HepG2 (cell line): ENCODE data around the gene CORO1A. TPM values are rescaled to one million over a fixed set of nuclear protein-coding genes. Genes with fewer than 3 reads are reported as not detected.

Experiments used
- CEBPB ChIP-seq: IDR thresholded peaks from 2 replicates; pipeline ENCODE4 v1.6.1; 2011; ENCODE audit warnings: low read depth, low read length, improper control_type of control experiment, borderline replicate concordance
- HNF4A ChIP-seq: sonication (generic); formaldehyde crosslinking; IDR thresholded peaks from 2 replicates; pipeline ENCODE4 v1.4.0; 2020; ENCODE audit warnings: missing genetic modification reagents
- KAT7 ChIP-seq: IDR thresholded peaks from 2 replicates; pipeline ENCODE4 v1.6.1; 2018; ENCODE audit warnings: borderline replicate concordance, missing compliant biosample characterization
- PAXIP1 ChIP-seq: sonication (generic); formaldehyde crosslinking; conservative IDR thresholded peaks from 2 replicates; pipeline ENCODE4 v1.4.0; 2020; ENCODE audit warnings: mild to moderate bottlenecking, missing genetic modification reagents, moderate library complexity
- PCBP1 ChIP-seq: fragments of 200-400 bp; formaldehyde crosslinking; IDR thresholded peaks from 2 replicates; pipeline ENCODE4 v1.6.1; 2017; ENCODE audit warnings: mild to moderate bottlenecking, low read depth, low read length, borderline replicate concordance
- ZBTB10 ChIP-seq: sonication (generic); formaldehyde crosslinking; IDR thresholded peaks from 2 replicates; pipeline ENCODE4 v1.4.0; 2020; ENCODE audit warnings: missing genetic modification reagents, borderline replicate concordance
- ZNF329 ChIP-seq: sonication (generic); formaldehyde crosslinking; IDR thresholded peaks from 2 replicates; pipeline ENCODE4 v1.9.0; 2021; ENCODE audit warnings: low read depth, mild to moderate bottlenecking, missing genetic modification reagents
- polyA plus RNA-seq, 8 experiments: library from polyadenylated mRNA; depleted of rRNA in 3 of 8; stranded (reverse) in 7 of 8; unstranded in 1 of 8; fragments of >200 nt; fragmentation: Illumina TruSeq in 4 of 8; extraction: Trizol in 4 of 8; gene quantifications; 2 replicates each; pipeline versions ENCODE4 v1.2.1 to v1.2.3, GENCODE V29; 2011 to 2016; ENCODE audit warnings: low read depth in 4 of 8, missing spikeins in 1 of 8, mixed read lengths in 1 of 8; ENCODE audit not compliant: insufficient read depth in 1 of 8
- total RNA-seq, 5 experiments: library from RNA; depleted of rRNA; stranded (reverse); fragments of >200 nt; fragmentation: Illumina TruSeq; extraction: Trizol; gene quantifications; 2 replicates each; pipeline ENCODE4 v1.2.3, GENCODE V29; 2016; ENCODE audit warnings: low read depth in 1 of 5

CORO1A gene
- total and polyA plus RNA-seq, 2 of the 13 experiments (the other 11 are each of a cell fraction or from before 2014, with no cell fraction given): 6.5 to 12.9 TPM

GRCh38 chr16:30141750-30142149 lies 41.7 kb upstream of the CORO1A start (continued):
- peak; percentile 55; the same call in 1 of the 2 replicates for TF ChIP-seq PAXIP1 (CRISPR knock-in tag)
- no peak for TF ChIP-seq ZBTB10
- no peak for TF ChIP-seq PCBP1
- 0 out of 2 replicates have a peak, but pooled peaks have one; percentile 9 for TF ChIP-seq KAT7 (CRISPR knock-in tag)
- TF ChIP-seq HNF4A (CRISPR knock-in tag): peak; percentile 27; the same call in 1 of the 2 replicates
- TF ChIP-seq ZNF329 (CRISPR knock-in tag): no peak
- TF ChIP-seq CEBPB: peak; percentile 27; the same call in 1 of the 2 replicates
- TF ChIP-seq, all 625 proteins: peak for 8
